HG03469 (cell line): ENCODE data around the gene RSPH1.
"Not testable (repeated sequence)": the region's sequence is repeated elsewhere in the genome, so short reads cannot be mapped to it uniquely, and the experiment has no call there.

Experiments
- ATAC-seq: cut with Tn5 transposase; IDR thresholded peaks from one replicate; pipeline ENCODE4 v1.9.1; 2021; ENCODE audit warnings: mild to moderate bottlenecking, moderate library complexity, moderate number of reproducible peaks; ENCODE audit not compliant: unreplicated experiment

RSPH1 gene

DNA sequence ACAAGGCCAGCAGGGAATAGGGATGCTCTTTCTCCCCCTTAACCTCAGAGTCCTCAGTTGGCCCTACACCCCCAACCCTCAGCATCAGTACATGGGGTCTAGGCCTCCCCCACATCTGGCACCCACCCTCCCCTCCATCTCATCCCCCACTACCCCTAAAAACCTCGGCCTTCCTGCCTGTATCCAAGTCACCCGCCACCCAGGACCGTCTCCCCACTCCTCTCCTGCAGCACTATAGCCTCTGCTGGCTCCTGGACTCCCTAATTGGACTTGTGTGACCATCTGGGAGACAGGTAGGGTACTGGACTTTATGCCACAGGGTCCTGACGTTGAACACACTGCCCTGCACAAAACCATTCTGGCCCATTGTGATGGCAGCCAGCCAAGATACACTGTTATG lies 6.0 kb downstream of the RSPH1 start:
- no peak for ATAC-seq

GRCh38 chr21:42489006-42489563 lies 6.9 kb downstream of the RSPH1 start:
- ATAC-seq, result no peak

GRCh38 chr21:42486531-42486930 lies 9.5 kb downstream of the RSPH1 start:
- ATAC-seq, result no peak

GRCh38 chr21:42486072-42486471 lies 10.0 kb downstream of the RSPH1 start:
- ATAC-seq, result no peak

GRCh38 chr21:42484966-42485365 lies 11.1 kb downstream of the RSPH1 start:
- ATAC-seq, result no peak

GRCh38 chr21:42481169-42481568 lies 14.9 kb downstream of the RSPH1 start:
- no peak for ATAC-seq

DNA sequence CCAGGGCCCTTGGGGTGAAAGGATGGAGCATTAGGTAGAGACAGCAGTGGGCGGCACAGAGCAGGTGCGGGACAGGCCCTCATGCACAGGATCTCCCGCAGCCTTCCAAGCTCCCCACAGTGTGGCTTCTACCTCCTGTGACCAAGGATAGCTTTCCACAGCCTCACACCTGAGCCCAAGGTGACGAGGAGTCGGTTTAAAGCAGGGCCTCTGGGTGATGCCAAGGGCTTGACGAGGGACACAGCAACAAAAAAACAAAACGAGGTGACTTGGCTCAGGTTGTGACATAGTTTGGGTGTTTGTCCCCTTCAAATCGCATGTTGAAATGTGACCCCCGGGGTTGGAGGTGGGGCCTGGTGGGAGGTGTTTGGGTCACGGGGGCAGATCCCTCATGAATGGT lies 15.3 kb downstream of the RSPH1 start:
- ATAC-seq, result no peak

- ATAC-seq, result no peak
Observed at GRCh38 chr21:42479582-42479981, 16.4 kb downstream of the RSPH1 start.

GRCh38 chr21:42478504-42478903 lies 17.5 kb downstream of the RSPH1 start:
- ATAC-seq, result no peak

DNA sequence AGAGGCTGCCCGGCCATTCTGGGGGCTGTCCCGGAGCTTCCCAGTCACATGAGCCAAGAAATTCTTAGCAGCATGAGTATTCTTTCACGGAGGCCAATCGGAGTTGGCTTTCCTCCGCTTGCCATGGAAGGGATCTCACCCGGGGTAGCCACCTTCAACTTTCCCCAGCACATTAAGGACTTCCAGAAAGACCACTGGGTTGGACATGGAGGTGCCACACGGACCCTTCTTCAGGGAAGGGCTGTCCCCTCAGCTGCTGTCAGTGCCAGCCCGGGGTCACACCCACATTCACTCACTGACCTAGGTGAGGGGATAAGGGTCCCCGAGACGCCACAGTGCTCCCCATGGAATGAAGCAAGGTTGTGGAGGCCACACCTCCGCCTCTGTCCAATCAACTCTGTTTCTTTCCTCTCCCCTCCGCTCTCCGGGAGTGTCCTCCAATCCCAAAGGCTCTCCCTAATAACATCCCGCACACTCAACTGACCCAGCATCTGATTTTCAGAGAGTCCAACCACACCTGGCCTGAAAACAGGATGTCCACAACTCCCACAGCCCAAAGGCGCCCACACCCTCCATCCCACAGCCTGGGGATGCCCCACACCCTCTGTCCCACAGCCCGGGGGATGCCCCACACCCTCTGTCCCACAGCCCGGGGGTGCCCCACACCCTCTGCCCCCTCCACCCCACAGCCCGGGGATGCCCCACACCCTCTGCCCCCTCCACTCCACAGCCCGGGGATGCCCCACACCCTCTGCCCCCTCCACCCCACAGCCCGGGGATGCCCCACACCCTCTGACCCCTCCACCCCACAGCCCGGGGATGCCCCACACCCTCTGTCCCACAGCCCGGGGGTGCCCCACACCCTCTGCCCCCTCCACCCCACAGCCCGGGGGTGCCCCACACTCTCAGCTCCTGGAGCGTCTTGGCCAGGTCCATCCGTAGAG lies 19.4 kb downstream of the RSPH1 start:
- no peak for ATAC-seq

DNA sequence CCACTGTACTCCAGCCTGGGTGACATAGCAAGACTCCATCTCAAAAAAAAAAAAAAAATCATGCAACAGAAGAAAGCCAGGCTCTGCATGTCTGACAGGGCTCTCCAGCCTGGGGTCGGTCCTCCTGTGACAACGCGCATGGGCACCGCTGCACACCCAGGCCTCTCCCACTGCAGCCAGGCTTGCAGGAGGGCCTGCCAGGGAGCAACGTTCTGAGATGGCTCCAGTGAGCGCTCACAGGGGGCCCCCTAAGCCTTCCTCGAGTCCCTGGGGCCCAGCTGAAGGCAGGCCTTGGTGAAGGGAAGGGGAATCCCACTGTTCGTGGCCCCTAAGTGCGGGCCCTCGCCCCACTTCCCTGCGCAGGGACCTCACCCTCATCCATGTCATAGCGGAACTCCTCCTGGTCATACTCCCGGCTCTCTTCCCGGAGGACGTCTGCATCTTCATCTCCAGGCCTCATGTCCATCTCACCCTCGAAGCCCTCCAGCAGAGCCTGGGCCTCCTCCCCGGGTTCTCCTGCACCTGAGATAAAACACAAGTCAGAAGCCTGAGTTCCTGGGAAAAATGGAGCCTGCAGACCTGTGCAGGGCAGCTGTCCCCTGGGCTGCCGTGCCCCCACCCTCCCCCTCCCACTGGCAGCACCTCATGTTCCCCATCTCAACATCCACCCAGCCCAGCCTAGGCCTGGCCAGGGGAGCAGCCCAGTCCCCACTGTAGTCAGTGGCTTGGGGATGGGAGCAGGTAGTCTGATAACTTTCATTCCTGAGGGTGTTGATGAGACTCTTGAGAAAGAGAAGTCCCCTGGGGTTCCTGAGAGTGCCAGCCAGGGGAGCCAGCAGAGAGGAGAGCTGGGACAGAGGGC lies 20.3 kb downstream of the RSPH1 start:
- no peak for ATAC-seq

GRCh38 chr21:42475036-42475435 lies 21.0 kb downstream of the RSPH1 start:
- no peak for ATAC-seq

GRCh38 chr21:42474043-42474831 lies 21.8 kb downstream of the RSPH1 start:
- no peak for ATAC-seq

- ATAC-seq, result no peak
Observed at GRCh38 chr21:42473498-42474042, 22.5 kb downstream of the RSPH1 start.

- ATAC-seq, result no peak
Observed at GRCh38 chr21:42472521-42472920, 23.5 kb downstream of the RSPH1 start.

DNA sequence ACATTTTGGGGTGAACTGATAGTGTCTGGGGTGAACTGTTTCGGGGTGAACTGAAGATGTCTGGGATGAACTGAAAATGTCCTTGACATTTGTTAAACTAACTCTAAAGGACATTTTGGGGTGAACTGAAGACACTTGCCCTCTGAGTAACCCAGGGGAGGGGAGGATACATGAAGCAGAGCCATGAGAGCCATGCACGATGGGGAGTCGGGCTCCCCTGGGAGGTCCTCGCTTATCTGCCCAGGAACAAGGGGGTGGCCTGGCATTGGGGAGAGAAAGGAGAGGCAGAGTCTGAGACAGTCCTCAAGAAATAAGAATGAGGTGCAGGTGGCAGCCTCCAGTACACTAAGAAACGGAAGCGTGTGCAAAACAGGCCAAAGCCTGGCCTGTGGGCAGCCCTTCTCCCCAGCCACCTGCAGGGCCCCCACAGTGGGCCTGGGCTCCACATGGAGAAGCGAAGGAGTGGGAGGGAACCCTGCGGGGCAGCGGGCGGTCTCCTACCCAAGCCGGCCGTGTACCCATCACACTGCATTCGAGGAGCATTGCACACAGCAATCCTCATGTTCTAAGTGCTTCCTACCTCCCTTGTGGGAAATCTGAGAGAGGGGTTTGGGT lies 24.2 kb downstream of the RSPH1 start:
- no peak for ATAC-seq

GRCh38 chr21:42471206-42471605 lies 24.8 kb downstream of the RSPH1 start:
- no peak for ATAC-seq

GRCh38 chr21:42469726-42470125 lies 26.3 kb downstream of the RSPH1 start:
- not testable (repeated sequence) for ATAC-seq

- ATAC-seq, result no peak
Observed at GRCh38 chr21:42469272-42469671, 26.8 kb downstream of the RSPH1 start.
